Measurements from ENCODE around the gene SDK2. TPM values are rescaled to one million over a fixed set of nuclear protein-coding genes. Genes with fewer than 3 reads are reported as not detected.

Gene SDK2
- total RNA-seq, 2 donors from 2014 or later, result 1.5 to 5.6 TPM

DNA sequence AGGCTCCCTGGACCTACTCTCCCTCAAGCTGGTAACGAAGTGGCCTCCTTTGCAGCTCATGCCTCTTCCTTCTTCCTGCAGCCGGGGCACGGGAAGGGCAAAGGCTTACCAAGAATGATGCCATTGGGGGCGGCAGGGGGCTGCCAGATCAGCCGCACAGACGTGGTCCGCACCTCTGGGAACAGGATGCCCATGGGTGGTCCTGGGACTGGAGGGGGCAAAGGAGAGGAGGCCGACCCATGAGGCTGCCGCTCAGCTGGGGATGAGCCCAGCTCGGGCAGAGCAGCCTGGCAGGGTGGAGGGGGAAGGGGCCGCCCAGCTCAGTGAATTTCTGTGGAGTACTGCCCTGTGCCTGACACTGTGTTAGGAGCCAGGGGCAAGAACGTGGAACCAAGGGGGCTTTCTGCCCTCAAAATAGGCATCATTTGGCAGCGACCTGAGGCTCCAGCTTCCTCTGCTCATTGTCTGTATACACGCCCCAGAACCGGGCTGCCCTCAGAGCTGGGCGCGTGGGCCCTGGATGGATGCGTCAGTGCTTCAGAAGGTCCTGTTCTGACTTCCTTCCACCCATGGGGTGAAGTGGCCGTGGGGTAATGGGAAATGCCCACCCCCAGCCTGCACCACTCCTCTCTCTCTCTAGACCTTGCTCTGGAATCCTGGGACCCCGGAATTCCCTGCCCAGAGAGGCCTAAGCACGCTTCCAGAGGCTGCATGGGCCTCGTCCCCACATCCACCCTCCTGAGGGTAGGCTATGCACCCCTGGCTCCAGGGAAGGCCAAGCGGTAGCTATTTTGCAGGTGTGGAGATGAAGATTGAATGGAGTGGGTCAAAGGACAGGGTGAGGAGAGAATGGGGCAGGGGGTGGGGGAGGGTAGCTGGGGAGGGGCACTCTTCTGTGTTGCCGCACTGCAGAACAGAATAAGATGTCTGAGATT lies 252.6 kb downstream of the SDK2 start:
- DNase-seq (ENCODE audit: low spot score), result no peak
- Histone ChIP-seq H3K36me3 (no peaks in the 10 kb centered on the region), H3K27me3 (no peaks in the 10 kb centered on the region), H3K4me3 (no peak overlapping the region), H3K27ac (no peak overlapping the region), H3K4me1 (no peaks in the 10 kb centered on the region), H3K9me3 (no peaks in the 10 kb centered on the region)
- TF ChIP-seq, protein P1, sequence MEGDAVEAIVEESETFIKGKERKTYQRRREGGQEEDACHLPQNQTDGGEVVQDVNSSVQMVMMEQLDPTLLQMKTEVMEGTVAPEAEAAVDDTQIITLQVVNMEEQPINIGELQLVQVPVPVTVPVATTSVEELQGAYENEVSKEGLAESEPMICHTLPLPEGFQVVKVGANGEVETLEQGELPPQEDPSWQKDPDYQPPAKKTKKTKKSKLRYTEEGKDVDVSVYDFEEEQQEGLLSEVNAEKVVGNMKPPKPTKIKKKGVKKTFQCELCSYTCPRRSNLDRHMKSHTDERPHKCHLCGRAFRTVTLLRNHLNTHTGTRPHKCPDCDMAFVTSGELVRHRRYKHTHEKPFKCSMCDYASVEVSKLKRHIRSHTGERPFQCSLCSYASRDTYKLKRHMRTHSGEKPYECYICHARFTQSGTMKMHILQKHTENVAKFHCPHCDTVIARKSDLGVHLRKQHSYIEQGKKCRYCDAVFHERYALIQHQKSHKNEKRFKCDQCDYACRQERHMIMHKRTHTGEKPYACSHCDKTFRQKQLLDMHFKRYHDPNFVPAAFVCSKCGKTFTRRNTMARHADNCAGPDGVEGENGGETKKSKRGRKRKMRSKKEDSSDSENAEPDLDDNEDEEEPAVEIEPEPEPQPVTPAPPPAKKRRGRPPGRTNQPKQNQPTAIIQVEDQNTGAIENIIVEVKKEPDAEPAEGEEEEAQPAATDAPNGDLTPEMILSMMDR (IDR thresholded peaks at IDR 0.05), result no peak

DNA sequence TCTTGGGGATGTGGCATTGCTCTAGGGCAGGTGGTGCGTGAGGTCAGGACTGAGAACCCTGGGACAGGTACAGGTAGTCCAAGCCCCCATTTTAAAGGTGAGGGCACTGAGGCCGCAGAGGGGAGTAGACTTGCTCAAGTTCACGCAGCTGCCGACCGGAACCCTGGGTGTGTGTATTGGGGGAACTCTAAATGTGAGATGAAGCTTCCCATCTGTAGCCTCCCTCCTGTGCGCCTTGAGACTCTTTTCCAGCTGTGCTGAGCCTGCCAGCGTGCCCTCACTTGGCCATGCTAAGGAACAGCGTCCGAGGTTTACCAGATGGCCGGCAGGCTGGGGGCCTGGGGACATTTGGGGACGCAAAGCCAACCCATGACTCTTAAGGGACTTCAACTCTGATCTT lies 253.4 kb downstream of the SDK2 start:
- no peak for DNase-seq (ENCODE audit: low spot score)

DNA sequence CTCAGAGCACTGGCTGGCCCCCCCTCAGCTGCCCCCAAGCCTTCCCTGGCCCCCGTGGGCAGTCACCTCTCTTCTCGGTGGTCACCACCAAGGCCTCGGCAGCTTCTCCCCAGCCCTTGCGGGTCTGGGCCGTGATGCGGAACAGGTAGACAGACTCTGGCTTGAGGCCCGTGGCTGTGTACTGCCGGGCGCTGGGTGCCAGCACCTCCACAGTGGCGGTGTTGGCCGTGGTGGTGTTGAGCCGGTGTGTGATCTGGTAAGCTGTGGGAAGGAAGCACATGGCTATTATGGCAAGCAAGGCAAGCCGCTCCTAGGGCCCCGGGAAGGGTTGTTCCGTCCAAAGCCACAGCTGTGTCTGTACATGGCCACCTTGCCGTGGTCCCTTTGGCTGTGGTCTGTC lies 254.0 kb downstream of the SDK2 start:
- DNase-seq (ENCODE audit: low spot score), result no peak
- no peaks in the 10 kb centered on the region for H3K4me1 ChIP-seq
- H3K27me3 ChIP-seq, result no peaks in the 10 kb centered on the region
- H3K4me3 ChIP-seq, result no peak overlapping the region
- no peak overlapping the region for H3K27ac ChIP-seq
- TF ChIP-seq, protein P1 (IDR thresholded peaks at IDR 0.05), result no peak
- no peaks in the 10 kb centered on the region for H3K9me3 ChIP-seq
- H3K36me3 ChIP-seq, result no peaks in the 10 kb centered on the region

More for the DNA sequence above, 253.4 kb downstream of the SDK2 start:
- Histone ChIP-seq H3K36me3 (no peaks in the 10 kb centered on the region), H3K9me3 (no peaks in the 10 kb centered on the region), H3K27ac (no peak overlapping the region), H3K27me3 (no peaks in the 10 kb centered on the region), H3K4me1 (no peaks in the 10 kb centered on the region), H3K4me3 (no peak overlapping the region)
- TF ChIP-seq, protein P1 (IDR thresholded peaks at IDR 0.05), result no peak

DNA sequence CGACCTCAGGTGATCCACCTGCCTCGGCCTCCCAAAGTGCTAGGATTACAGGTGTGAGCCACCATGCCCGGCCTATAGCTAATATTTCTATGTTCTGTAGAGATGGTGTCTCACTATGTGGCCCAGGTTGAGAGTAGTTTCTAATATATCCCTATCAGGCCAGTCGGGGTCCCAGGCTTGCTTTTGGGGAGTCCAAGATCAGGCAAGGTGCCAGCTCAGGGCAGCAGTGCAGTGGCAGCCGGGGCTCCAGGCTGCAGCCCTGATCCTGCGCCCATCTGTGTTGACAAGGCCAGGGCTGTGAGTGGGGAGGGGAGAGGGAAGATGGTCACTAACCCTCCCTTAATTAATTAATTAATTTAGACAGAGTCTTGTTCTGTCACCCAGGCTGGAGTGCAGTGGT lies 254.8 kb downstream of the SDK2 start:
- Histone ChIP-seq H3K36me3 (no peaks in the 10 kb centered on the region), H3K27ac (no peak overlapping the region), H3K4me1 (no peaks in the 10 kb centered on the region), H3K4me3 (no peak overlapping the region), H3K27me3 (no peaks in the 10 kb centered on the region), H3K9me3 (no peaks in the 10 kb centered on the region)
- TF ChIP-seq, protein P1 (IDR thresholded peaks at IDR 0.05), result no peak
- DNase-seq (ENCODE audit: low spot score), result no peak

DNA sequence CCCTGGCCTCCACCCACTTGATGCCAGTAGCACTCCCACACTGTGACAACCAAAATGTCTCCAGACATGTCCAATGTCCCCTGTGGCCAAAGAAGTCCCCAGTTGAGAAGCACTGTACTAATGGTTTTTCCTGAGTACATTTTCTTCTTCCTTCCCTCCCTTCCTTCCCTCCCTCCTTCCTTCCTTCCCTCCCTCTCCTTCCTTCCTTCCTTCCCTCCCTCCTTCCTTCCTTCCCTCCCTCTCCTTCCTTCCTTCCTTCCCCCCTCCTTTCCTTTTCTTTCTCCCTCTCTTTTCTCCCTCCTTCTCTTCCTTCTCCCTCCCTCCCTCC lies 255.7 kb downstream of the SDK2 start:
- DNase-seq (ENCODE audit: low spot score), result no peak
- no peaks in the 10 kb centered on the region for H3K27me3 ChIP-seq
- H3K4me1 ChIP-seq, result no peaks in the 10 kb centered on the region
- H3K9me3 ChIP-seq, result no peaks in the 10 kb centered on the region
- TF ChIP-seq, protein P1 (IDR thresholded peaks at IDR 0.05), result no peak
- H3K36me3 ChIP-seq, result no peaks in the 10 kb centered on the region
- H3K27ac ChIP-seq, result no peak overlapping the region
- H3K4me3 ChIP-seq, result no peak overlapping the region

Data from right atrium auricular region (tissue), 2 donors.